H1 (cell line): ENCODE data around the gene MCM7. TPM values are rescaled to one million over a fixed set of nuclear protein-coding genes. Genes with fewer than 3 reads are reported as not detected.

Experiments
- CTCF ChIA-PET: fragments of 300-600 bp; sonication (Branson Sonifier 250); formaldehyde crosslinking; loops from one replicate; lab custom pipeline; 2021; ENCODE audit not compliant: partially characterized antibody; lab: Charles Lee
- POLR2A ChIA-PET: fragments of 300-600 bp; sonication (Branson Sonifier 250); formaldehyde crosslinking; loops from one replicate; lab custom pipeline; 2021; ENCODE audit warnings: inconsistent platforms; ENCODE audit not compliant: partially characterized antibody; lab: Charles Lee
- DNase-seq, 2 experiments: peaks; one replicate each; pipeline versions ENCODE4 v3.0.0 to v3.0.0-alpha.2; 2010 to 2022; ENCODE audit warnings: low spot score in 2 of 2, low read depth in 1 of 2, mixed read lengths in 1 of 2
- FAIRE-seq: peaks from 2 replicates; lab custom pipeline; 2011; peaks lifted over from hg19 to GRCh38; lab: Jason Lieb, UNC
- H2AFZ ChIP-seq: 2 replicates; pipeline ENCODE4 v1.8.1; 2012; ENCODE audit warnings: low read length, inconsistent platforms
- H2AK5ac ChIP-seq: 2 replicates; pipeline ENCODE4 v1.6.1; 2013; ENCODE audit warnings: low read depth, low read length
- H2BK120ac ChIP-seq: replicated peaks from 2 replicates; pipeline ENCODE3; 2013; ENCODE audit warnings: low read depth, low read length, inconsistent platforms
- H2BK12ac ChIP-seq: 2 replicates; pipeline ENCODE4 v1.6.1; 2013; ENCODE audit warnings: low read depth, low read length
- H2BK15ac ChIP-seq: 2 replicates; pipeline ENCODE4 v1.6.1; 2013; ENCODE audit warnings: low read length
- H2BK20ac ChIP-seq: 2 replicates; pipeline ENCODE4 v1.6.1; 2013; ENCODE audit warnings: low read length
- H2BK5ac ChIP-seq: 2 replicates; pipeline ENCODE4 v1.6.1; 2013; ENCODE audit warnings: low read depth, low read length
- H3K14ac ChIP-seq: 2 replicates; pipeline ENCODE4 v1.6.1; 2013; ENCODE audit warnings: inconsistent platforms; ENCODE audit not compliant: insufficient read length
- H3K18ac ChIP-seq: 2 replicates; pipeline ENCODE4 v1.6.1; 2013; ENCODE audit warnings: low read length; ENCODE audit errors: extremely low read depth
- H3K23ac ChIP-seq: 2 replicates; pipeline ENCODE4 v1.6.1; 2013; ENCODE audit warnings: inconsistent platforms; ENCODE audit not compliant: insufficient read length
- H3K23me2 ChIP-seq: 2 replicates; pipeline ENCODE4 v1.6.1; 2013; ENCODE audit warnings: low read depth, low read length
- H3K27ac ChIP-seq: 2 replicates; pipeline ENCODE4 v1.6.1; 2011; ENCODE audit warnings: low read depth, low read length, inconsistent platforms
- H3K27me3 ChIP-seq, 4 experiments: replicated peaks in 1 of 4; 1 replicate in 1 of 4; 2 replicates in 3 of 4; pipeline versions ENCODE4 v1.6.1 to v1.8.1; 2011 to 2013; ENCODE audit warnings: low read length in 3 of 4, mild to moderate bottlenecking in 3 of 4, inconsistent platforms in 2 of 4, mixed read lengths in 2 of 4, moderate library complexity in 1 of 4; ENCODE audit not compliant: control insufficient read depth in 3 of 4, insufficient read depth in 3 of 4; ENCODE audit errors: extremely low read depth in 1 of 4
- H3K36me3 ChIP-seq, 4 experiments: 2 replicates each; pipeline versions ENCODE4 v1.6.1 to v1.8.1; 2011 to 2013; ENCODE audit warnings: mild to moderate bottlenecking in 4 of 4, low read length in 3 of 4, moderate library complexity in 2 of 4, control low read depth in 1 of 4, inconsistent platforms in 1 of 4; ENCODE audit not compliant: insufficient read depth in 4 of 4, control insufficient read depth in 2 of 4
- H3K4ac ChIP-seq: replicated peaks from 2 replicates; pipeline ENCODE3; 2013; ENCODE audit warnings: low read length, low read depth, mixed read lengths, inconsistent platforms; ENCODE audit not compliant: insufficient read length
- H3K4me1 ChIP-seq, 4 experiments: replicated peaks in 1 of 4; 1 replicate in 1 of 4; 2 replicates in 3 of 4; pipeline versions ENCODE4 v1.6.1 to v1.8.1; 2011 to 2013; ENCODE audit warnings: low read length in 3 of 4, inconsistent platforms in 2 of 4, mixed read lengths in 1 of 4; ENCODE audit not compliant: insufficient read depth in 4 of 4, control insufficient read depth in 3 of 4
- H3K4me2 ChIP-seq, 2 experiments: 2 replicates each; pipeline versions ENCODE4 v1.6.1 to v1.8.1; 2011 to 2013; ENCODE audit warnings: low read depth in 2 of 2, low read length in 2 of 2, control low read depth in 1 of 2, inconsistent platforms in 1 of 2, mild to moderate bottlenecking in 1 of 2; ENCODE audit not compliant: insufficient read depth in 1 of 2
- H3K4me3 ChIP-seq, 4 experiments: fragments of 200-600, 300-600 bp in 1 of 4; sonication (generic), shearing (Covaris generic), sonication (Bioruptor Twin) in 1 of 4; 2 replicates each; pipeline versions ENCODE4 v1.5.1 to v1.8.1; 2011 to 2016; ENCODE audit warnings: low read length in 4 of 4, low read depth in 3 of 4, control low read depth in 2 of 4, inconsistent platforms in 2 of 4, mild to moderate bottlenecking in 2 of 4, mixed read lengths in 1 of 4, moderate library complexity in 1 of 4; ENCODE audit not compliant: insufficient read depth in 2 of 4; ENCODE audit errors: extremely low read depth in 1 of 4
- H3K56ac ChIP-seq: replicated peaks from 2 replicates; pipeline ENCODE3; 2013; ENCODE audit warnings: low read depth, mild to moderate bottlenecking, mixed read lengths, low read length, inconsistent platforms; ENCODE audit not compliant: insufficient read length
- H3K79me1 ChIP-seq: 2 replicates; pipeline ENCODE4 v1.6.1; 2013; ENCODE audit warnings: low read depth, low read length, control low read depth
- H3K79me2 ChIP-seq, 2 experiments: 2 replicates each; pipeline versions ENCODE4 v1.6.1 to v1.8.1; 2012 to 2013; ENCODE audit warnings: low read length in 2 of 2, mild to moderate bottlenecking in 2 of 2, inconsistent platforms in 1 of 2; ENCODE audit not compliant: insufficient read depth in 2 of 2, control insufficient read depth in 1 of 2
- H3K9ac ChIP-seq, 4 experiments: replicated peaks in 1 of 4; 1 replicate in 1 of 4; 2 replicates in 3 of 4; pipeline versions ENCODE4 v1.6.1 to v1.8.1; 2011 to 2013; ENCODE audit warnings: low read depth in 3 of 4, low read length in 3 of 4, control low read depth in 2 of 4, mild to moderate bottlenecking in 2 of 4, moderate library complexity in 2 of 4, inconsistent platforms in 1 of 4; ENCODE audit errors: extremely low read depth in 1 of 4
- H3K9me3 ChIP-seq, 2 experiments: 2 replicates each; pipeline versions ENCODE4 v1.6.1 to v1.8.1; 2012 to 2013; ENCODE audit warnings: mild to moderate bottlenecking in 2 of 2, moderate library complexity in 2 of 2, control low read depth in 1 of 2, inconsistent platforms in 1 of 2, low read depth in 1 of 2, low read length in 1 of 2, mixed read lengths in 1 of 2; ENCODE audit not compliant: insufficient read depth in 2 of 2
- H4K20me1 ChIP-seq, 2 experiments: replicated peaks in 1 of 2; 2 replicates each; pipeline versions ENCODE3 to v1.8.1; 2011 to 2013; ENCODE audit warnings: inconsistent platforms in 2 of 2, low read length in 2 of 2, mild to moderate bottlenecking in 1 of 2; ENCODE audit not compliant: insufficient read depth in 2 of 2, control insufficient read depth in 1 of 2
- H4K5ac ChIP-seq: 2 replicates; pipeline ENCODE4 v1.6.1; 2013; ENCODE audit warnings: low read length, low read depth, mixed read lengths, inconsistent platforms; ENCODE audit not compliant: insufficient read length
- H4K8ac ChIP-seq: 2 replicates; pipeline ENCODE4 v1.8.0; 2013; ENCODE audit warnings: mild to moderate bottlenecking, moderate library complexity, low read length, inconsistent platforms; ENCODE audit not compliant: insufficient read depth; ENCODE audit errors: extremely low read depth
- H4K91ac ChIP-seq: replicated peaks from 2 replicates; pipeline ENCODE3; 2013; ENCODE audit warnings: low read length, mixed read lengths, inconsistent platforms; ENCODE audit not compliant: insufficient read length
- CBX8 ChIP-seq: fragments of 300-800, 300-1000 bp; sonication (generic); IDR thresholded peaks from 2 replicates; pipeline ENCODE4 v1.7.1; 2016; ENCODE audit warnings: low read depth, low read length, borderline replicate concordance
- CHD1 ChIP-seq: IDR thresholded peaks from 2 replicates; pipeline ENCODE4 v1.6.1; 2012; ENCODE audit warnings: low read depth, low read length, improper control_type of control experiment
- FOSL1 ChIP-seq: IDR thresholded peaks from 2 replicates; pipeline ENCODE4 v1.6.1; 2011; ENCODE audit warnings: mild to moderate bottlenecking, low read depth, low read length, moderate library complexity; ENCODE audit not compliant: insufficient read depth
- GABPA ChIP-seq: IDR thresholded peaks from 2 replicates; pipeline ENCODE4 v1.6.1; 2011; ENCODE audit warnings: mild to moderate bottlenecking, low read length, moderate library complexity, borderline replicate concordance; ENCODE audit not compliant: insufficient read depth
- HDAC6 ChIP-seq: IDR thresholded peaks from one replicate; pipeline ENCODE4 v1.7.1; 2012; ENCODE audit warnings: low read depth, mild to moderate bottlenecking, inconsistent platforms, low read length, moderate library complexity
- JUN ChIP-seq: IDR thresholded peaks from 2 replicates; pipeline ENCODE4 v1.6.1; 2011; ENCODE audit warnings: low read depth, mild to moderate bottlenecking, improper control_type of control experiment, low read length
- KDM5A ChIP-seq: fragments of 200-600 bp; IDR thresholded peaks from 2 replicates; pipeline ENCODE4 v1.7.1; 2012; ENCODE audit warnings: mild to moderate bottlenecking, low read length, inconsistent platforms, mixed read lengths
- MAFK ChIP-seq: IDR thresholded peaks from 2 replicates; pipeline ENCODE4 v1.6.1; 2012; ENCODE audit warnings: low read depth, mild to moderate bottlenecking, improper control_type of control experiment, low read length
- NANOG ChIP-seq: IDR thresholded peaks from 2 replicates; pipeline ENCODE4 v1.6.1; 2011; ENCODE audit warnings: low read length, low read depth, mild to moderate bottlenecking, inconsistent platforms; ENCODE audit not compliant: insufficient read depth, poor library complexity, severe bottlenecking
- NRF1 ChIP-seq: IDR thresholded peaks from 2 replicates; pipeline ENCODE4 v1.6.1; 2011; ENCODE audit warnings: mild to moderate bottlenecking, low read depth, low read length, improper control_type of control experiment
- PHF8 ChIP-seq: fragments of 200-600 bp; sonication (generic); conservative IDR thresholded peaks from 2 replicates; pipeline ENCODE4 v1.7.1; 2012; ENCODE audit warnings: low read depth, mild to moderate bottlenecking, inconsistent platforms, low read length, moderate library complexity
- SRF ChIP-seq: IDR thresholded peaks from 2 replicates; pipeline ENCODE4 v1.6.1; 2011; ENCODE audit warnings: mild to moderate bottlenecking, low read depth, low read length, moderate library complexity
- TCF12 ChIP-seq: IDR thresholded peaks from 2 replicates; pipeline ENCODE4 v1.6.1; 2011; ENCODE audit warnings: low read depth, mild to moderate bottlenecking, low read length
- TEAD4 ChIP-seq: IDR thresholded peaks from 2 replicates; pipeline ENCODE4 v1.6.1; 2012; ENCODE audit warnings: low read depth, low read length, inconsistent platforms, mixed read lengths
- ZNF274 ChIP-seq: IDR thresholded peaks from 2 replicates; pipeline ENCODE4 v1.7.0; 2012; ENCODE audit warnings: low read length, borderline replicate concordance; ENCODE audit errors: extremely low read depth
- WGBS, 2 experiments: shearing (Covaris generic) in 1 of 2; methylation state at CpG; one replicate each; pipeline versions ENCODE4 v1.1.6 to v1.1.7; 2013 to 2015; ENCODE audit warnings: low lambda C conversion rate in 2 of 2, mixed read lengths in 2 of 2, inconsistent platforms in 1 of 2, low coverage in 1 of 2, missing lambda C conversion rate in 1 of 2; ENCODE audit not compliant: insufficient replicate concordance in 2 of 2, insufficient coverage in 1 of 2, insufficient read length in 1 of 2; ENCODE audit errors: extremely low coverage in 1 of 2, missing lambda C conversion rate in 1 of 2; 5-methylcytosine and 5-hydroxymethylcytosine counted together
- polyA plus RNA-seq, 7 experiments: library from polyadenylated mRNA; depleted of rRNA in 3 of 7; stranded (reverse) in 5 of 7; unstranded in 2 of 7; fragments of >200 nt in 5 of 7; fragments of 200-250 nt in 2 of 7; gene quantifications; 1 replicate in 5 of 7; 2 replicates in 1 of 7; 4 replicates in 1 of 7; pipeline versions ENCODE4 v1.2.1 to v1.2.3, GENCODE V29; 2011 to 2013; ENCODE audit warnings: missing spikeins in 2 of 7, mixed read lengths in 2 of 7
- total RNA-seq: library from RNA; stranded (reverse); fragmentation: NEBNext Ultra II Directional; extraction: Animal tissue kit (Norgen Biotek cat#: 25700); gene quantifications from 2 replicates; pipeline ENCODE4 v1.2.1, GENCODE V29; 2021

The MCM7 gene
- total and polyA plus RNA-seq, 2 of the 8 experiments (the other 6 are each of a cell fraction or from before 2014, with no cell fraction given): 313 to 344 TPM

GRCh38 chr7:100122568-100122967, 21.4 kb upstream of the MCM7 start:
- Histone ChIP-seq H4K5ac (no peak overlapping the region), H3K4me2 (no peak overlapping the region), H3K9me3 (no peaks in the 10 kb centered on the region), H3K4me1 (peaks cover 0 to 5% (median 1%) of the 10 kb centered on the region in 4 experiments; a peak in 4 of 7 replicates), H2BK15ac (no peak overlapping the region), H3K4me3 (no peak overlapping the region), H4K8ac (no peak overlapping the region), H2AK5ac (no peak overlapping the region), H3K23me2 (peaks cover 12% of the 10 kb centered on the region), H3K27ac (no peak overlapping the region), H3K23ac (no peak overlapping the region), H2BK20ac (no peak overlapping the region), H3K56ac (no peak overlapping the region), H2BK12ac (no peak overlapping the region), H2BK5ac (no peak overlapping the region), H3K27me3 (no peaks in the 10 kb centered on the region), H4K91ac (no peak overlapping the region), H2BK120ac (no peak overlapping the region), H4K20me1 (no peaks in the 10 kb centered on the region), H3K36me3 (no peaks in the 10 kb centered on the region), H3K14ac (no peak overlapping the region), H3K18ac (no peak overlapping the region), H2AFZ (no peak overlapping the region), H3K9ac (no peak overlapping the region), H3K79me2 (peaks cover 0 to 6% of the 10 kb centered on the region in 2 experiments; a peak in 1 of 4 replicates), H3K4ac (no peak overlapping the region), H3K79me1 (0 out of 2 replicates have a peak, but pooled peaks cover 2% of the 10 kb centered on the region)
- POLR2A ChIA-PET: interaction anchor here (0.8 to 19.1 kb wide), 6 partner anchors 9 to 30 kb away, joined by 3 to 414 read pairs (median 6); partner anchors contain the start of genes AP4M1 and MCM7
- DNase-seq (no peak), FAIRE-seq (no peak)
- CTCF ChIA-PET: interaction anchor here (0.8 to 5.3 kb wide), 5 partner anchors 10 to 80 kb away, joined by 3 to 24 read pairs (median 4); no protein-coding TSS in a partner anchor
- 67% methylated on average over 1 of the region's 1 CpG; no CpG with 5 or more reads in 1 of the 2 experiments for WGBS, 2 experiments
- TF ChIP-seq PHF8 (no peak), TEAD4 (no peak), HDAC6 (no peak), CHD1 (no peak), NANOG (no peak), CBX8 (no peak), ZNF274 (no peak), GABPA (no peak), JUN (no peak), NRF1 (no peak), TCF12 (no peak), FOSL1 (no peak), MAFK (no peak), KDM5A (no peak), SRF (no peak)
